H1 (cell line): ENCODE measurements around the gene CCNY. TPM values are rescaled to one million over a fixed set of nuclear protein-coding genes. Genes with fewer than 3 reads are reported as not detected.

Experiments used
- CTCF ChIA-PET: fragments of 300-600 bp; sonication (Branson Sonifier 250); formaldehyde crosslinking; loops from one replicate; lab custom pipeline; 2021; ENCODE audit not compliant: partially characterized antibody; lab: Charles Lee
- POLR2A ChIA-PET: fragments of 300-600 bp; sonication (Branson Sonifier 250); formaldehyde crosslinking; loops from one replicate; lab custom pipeline; 2021; ENCODE audit warnings: inconsistent platforms; ENCODE audit not compliant: partially characterized antibody; lab: Charles Lee
- DNase-seq, 2 experiments: peaks; one replicate each; pipeline versions ENCODE4 v3.0.0 to v3.0.0-alpha.2; 2010 to 2022; ENCODE audit warnings: low spot score in 2 of 2, low read depth in 1 of 2, mixed read lengths in 1 of 2
- FAIRE-seq: peaks from 2 replicates; lab custom pipeline; 2011; peaks lifted over from hg19 to GRCh38; lab: Jason Lieb, UNC
- H2AFZ ChIP-seq: 2 replicates; pipeline ENCODE4 v1.8.1; 2012; ENCODE audit warnings: low read length, inconsistent platforms
- H2AK5ac ChIP-seq: 2 replicates; pipeline ENCODE4 v1.6.1; 2013; ENCODE audit warnings: low read depth, low read length
- H2BK120ac ChIP-seq: replicated peaks from 2 replicates; pipeline ENCODE3; 2013; ENCODE audit warnings: low read depth, low read length, inconsistent platforms
- H2BK12ac ChIP-seq: 2 replicates; pipeline ENCODE4 v1.6.1; 2013; ENCODE audit warnings: low read depth, low read length
- H2BK15ac ChIP-seq: 2 replicates; pipeline ENCODE4 v1.6.1; 2013; ENCODE audit warnings: low read length
- H2BK20ac ChIP-seq: 2 replicates; pipeline ENCODE4 v1.6.1; 2013; ENCODE audit warnings: low read length
- H2BK5ac ChIP-seq: 2 replicates; pipeline ENCODE4 v1.6.1; 2013; ENCODE audit warnings: low read depth, low read length
- H3K14ac ChIP-seq: 2 replicates; pipeline ENCODE4 v1.6.1; 2013; ENCODE audit warnings: inconsistent platforms; ENCODE audit not compliant: insufficient read length
- H3K18ac ChIP-seq: 2 replicates; pipeline ENCODE4 v1.6.1; 2013; ENCODE audit warnings: low read length; ENCODE audit errors: extremely low read depth
- H3K23ac ChIP-seq: 2 replicates; pipeline ENCODE4 v1.6.1; 2013; ENCODE audit warnings: inconsistent platforms; ENCODE audit not compliant: insufficient read length
- H3K23me2 ChIP-seq: 2 replicates; pipeline ENCODE4 v1.6.1; 2013; ENCODE audit warnings: low read depth, low read length
- H3K27ac ChIP-seq: 2 replicates; pipeline ENCODE4 v1.6.1; 2011; ENCODE audit warnings: low read depth, low read length, inconsistent platforms
- H3K27me3 ChIP-seq, 4 experiments: replicated peaks in 1 of 4; 1 replicate in 1 of 4; 2 replicates in 3 of 4; pipeline versions ENCODE4 v1.6.1 to v1.8.1; 2011 to 2013; ENCODE audit warnings: low read length in 3 of 4, mild to moderate bottlenecking in 3 of 4, inconsistent platforms in 2 of 4, mixed read lengths in 2 of 4, moderate library complexity in 1 of 4; ENCODE audit not compliant: control insufficient read depth in 3 of 4, insufficient read depth in 3 of 4; ENCODE audit errors: extremely low read depth in 1 of 4
- H3K36me3 ChIP-seq, 4 experiments: 2 replicates each; pipeline versions ENCODE4 v1.6.1 to v1.8.1; 2011 to 2013; ENCODE audit warnings: mild to moderate bottlenecking in 4 of 4, low read length in 3 of 4, moderate library complexity in 2 of 4, control low read depth in 1 of 4, inconsistent platforms in 1 of 4; ENCODE audit not compliant: insufficient read depth in 4 of 4, control insufficient read depth in 2 of 4
- H3K4ac ChIP-seq: replicated peaks from 2 replicates; pipeline ENCODE3; 2013; ENCODE audit warnings: low read length, low read depth, mixed read lengths, inconsistent platforms; ENCODE audit not compliant: insufficient read length
- H3K4me1 ChIP-seq, 4 experiments: replicated peaks in 1 of 4; 1 replicate in 1 of 4; 2 replicates in 3 of 4; pipeline versions ENCODE4 v1.6.1 to v1.8.1; 2011 to 2013; ENCODE audit warnings: low read length in 3 of 4, inconsistent platforms in 2 of 4, mixed read lengths in 1 of 4; ENCODE audit not compliant: insufficient read depth in 4 of 4, control insufficient read depth in 3 of 4
- H3K4me2 ChIP-seq, 2 experiments: 2 replicates each; pipeline versions ENCODE4 v1.6.1 to v1.8.1; 2011 to 2013; ENCODE audit warnings: low read depth in 2 of 2, low read length in 2 of 2, control low read depth in 1 of 2, inconsistent platforms in 1 of 2, mild to moderate bottlenecking in 1 of 2; ENCODE audit not compliant: insufficient read depth in 1 of 2
- H3K4me3 ChIP-seq, 4 experiments: fragments of 200-600, 300-600 bp in 1 of 4; sonication (generic), shearing (Covaris generic), sonication (Bioruptor Twin) in 1 of 4; 2 replicates each; pipeline versions ENCODE4 v1.5.1 to v1.8.1; 2011 to 2016; ENCODE audit warnings: low read length in 4 of 4, low read depth in 3 of 4, control low read depth in 2 of 4, inconsistent platforms in 2 of 4, mild to moderate bottlenecking in 2 of 4, mixed read lengths in 1 of 4, moderate library complexity in 1 of 4; ENCODE audit not compliant: insufficient read depth in 2 of 4; ENCODE audit errors: extremely low read depth in 1 of 4
- H3K56ac ChIP-seq: replicated peaks from 2 replicates; pipeline ENCODE3; 2013; ENCODE audit warnings: low read depth, mild to moderate bottlenecking, mixed read lengths, low read length, inconsistent platforms; ENCODE audit not compliant: insufficient read length
- H3K79me1 ChIP-seq: 2 replicates; pipeline ENCODE4 v1.6.1; 2013; ENCODE audit warnings: low read depth, low read length, control low read depth
- H3K79me2 ChIP-seq, 2 experiments: 2 replicates each; pipeline versions ENCODE4 v1.6.1 to v1.8.1; 2012 to 2013; ENCODE audit warnings: low read length in 2 of 2, mild to moderate bottlenecking in 2 of 2, inconsistent platforms in 1 of 2; ENCODE audit not compliant: insufficient read depth in 2 of 2, control insufficient read depth in 1 of 2
- H3K9ac ChIP-seq, 4 experiments: replicated peaks in 1 of 4; 1 replicate in 1 of 4; 2 replicates in 3 of 4; pipeline versions ENCODE4 v1.6.1 to v1.8.1; 2011 to 2013; ENCODE audit warnings: low read depth in 3 of 4, low read length in 3 of 4, control low read depth in 2 of 4, mild to moderate bottlenecking in 2 of 4, moderate library complexity in 2 of 4, inconsistent platforms in 1 of 4; ENCODE audit errors: extremely low read depth in 1 of 4
- H3K9me3 ChIP-seq, 2 experiments: 2 replicates each; pipeline versions ENCODE4 v1.6.1 to v1.8.1; 2012 to 2013; ENCODE audit warnings: mild to moderate bottlenecking in 2 of 2, moderate library complexity in 2 of 2, control low read depth in 1 of 2, inconsistent platforms in 1 of 2, low read depth in 1 of 2, low read length in 1 of 2, mixed read lengths in 1 of 2; ENCODE audit not compliant: insufficient read depth in 2 of 2
- H4K20me1 ChIP-seq, 2 experiments: replicated peaks in 1 of 2; 2 replicates each; pipeline versions ENCODE3 to v1.8.1; 2011 to 2013; ENCODE audit warnings: inconsistent platforms in 2 of 2, low read length in 2 of 2, mild to moderate bottlenecking in 1 of 2; ENCODE audit not compliant: insufficient read depth in 2 of 2, control insufficient read depth in 1 of 2
- H4K5ac ChIP-seq: 2 replicates; pipeline ENCODE4 v1.6.1; 2013; ENCODE audit warnings: low read length, low read depth, mixed read lengths, inconsistent platforms; ENCODE audit not compliant: insufficient read length
- H4K8ac ChIP-seq: 2 replicates; pipeline ENCODE4 v1.8.0; 2013; ENCODE audit warnings: mild to moderate bottlenecking, moderate library complexity, low read length, inconsistent platforms; ENCODE audit not compliant: insufficient read depth; ENCODE audit errors: extremely low read depth
- H4K91ac ChIP-seq: replicated peaks from 2 replicates; pipeline ENCODE3; 2013; ENCODE audit warnings: low read length, mixed read lengths, inconsistent platforms; ENCODE audit not compliant: insufficient read length
- ASH2L ChIP-seq: fragments of 200-600, 300-600 bp; sonication (generic); IDR thresholded peaks from one replicate; pipeline ENCODE4 v1.7.1; 2017; ENCODE audit warnings: low read length
- BACH1 ChIP-seq: IDR thresholded peaks from 2 replicates; pipeline ENCODE4 v1.6.1; 2012; ENCODE audit warnings: low read length, improper control_type of control experiment
- BCL11A ChIP-seq, 2 experiments: IDR thresholded peaks; one replicate each; pipeline ENCODE4 v1.6.1; 2011; ENCODE audit warnings: low read depth in 2 of 2, low read length in 2 of 2, mild to moderate bottlenecking in 2 of 2
- BRCA1 ChIP-seq: IDR thresholded peaks from 2 replicates; pipeline ENCODE4 v1.6.1; 2012; ENCODE audit warnings: low read depth, low read length, improper control_type of control experiment
- CBX8 ChIP-seq: fragments of 300-800, 300-1000 bp; sonication (generic); IDR thresholded peaks from 2 replicates; pipeline ENCODE4 v1.7.1; 2016; ENCODE audit warnings: low read depth, low read length, borderline replicate concordance
- EP300 ChIP-seq, 2 experiments: IDR thresholded peaks; 1 replicate in 1 of 2; 2 replicates in 1 of 2; pipeline ENCODE4 v1.6.1; 2011 to 2012; ENCODE audit warnings: low read depth in 2 of 2, low read length in 2 of 2, mild to moderate bottlenecking in 2 of 2, borderline replicate concordance in 1 of 2, inconsistent platforms in 1 of 2, moderate library complexity in 1 of 2
- FOSL1 ChIP-seq: IDR thresholded peaks from 2 replicates; pipeline ENCODE4 v1.6.1; 2011; ENCODE audit warnings: mild to moderate bottlenecking, low read depth, low read length, moderate library complexity; ENCODE audit not compliant: insufficient read depth
- JUND ChIP-seq: IDR thresholded peaks from 2 replicates; pipeline ENCODE4 v1.6.1; 2011; ENCODE audit warnings: mild to moderate bottlenecking, improper control_type of control experiment, low read length
- KDM4A ChIP-seq: IDR thresholded peaks from one replicate; pipeline ENCODE4 v1.7.1; 2012; ENCODE audit warnings: low read depth, mild to moderate bottlenecking, moderate library complexity, low read length, inconsistent platforms; ENCODE audit not compliant: severe bottlenecking
- MAFK ChIP-seq: IDR thresholded peaks from 2 replicates; pipeline ENCODE4 v1.6.1; 2012; ENCODE audit warnings: low read depth, mild to moderate bottlenecking, improper control_type of control experiment, low read length
- POLR2AphosphoS5 ChIP-seq: IDR thresholded peaks from 2 replicates; pipeline ENCODE4 v1.6.1; 2011; ENCODE audit warnings: low read depth, low read length
- TAF1 ChIP-seq: IDR thresholded peaks from 2 replicates; pipeline ENCODE4 v1.6.1; 2011; ENCODE audit warnings: mild to moderate bottlenecking, low read depth, low read length
- TBP ChIP-seq: IDR thresholded peaks from 2 replicates; pipeline ENCODE4 v1.6.1; 2011; ENCODE audit warnings: low read depth, low read length, improper control_type of control experiment
- TCF12 ChIP-seq: IDR thresholded peaks from 2 replicates; pipeline ENCODE4 v1.6.1; 2011; ENCODE audit warnings: low read depth, mild to moderate bottlenecking, low read length
- YY1 ChIP-seq: IDR thresholded peaks from 2 replicates; pipeline ENCODE4 v1.6.1; 2011; ENCODE audit warnings: low read depth, mild to moderate bottlenecking, low read length
- WGBS, 2 experiments: shearing (Covaris generic) in 1 of 2; methylation state at CpG; one replicate each; pipeline versions ENCODE4 v1.1.6 to v1.1.7; 2013 to 2015; ENCODE audit warnings: low lambda C conversion rate in 2 of 2, mixed read lengths in 2 of 2, inconsistent platforms in 1 of 2, low coverage in 1 of 2, missing lambda C conversion rate in 1 of 2; ENCODE audit not compliant: insufficient replicate concordance in 2 of 2, insufficient coverage in 1 of 2, insufficient read length in 1 of 2; ENCODE audit errors: extremely low coverage in 1 of 2, missing lambda C conversion rate in 1 of 2; 5-methylcytosine and 5-hydroxymethylcytosine counted together
- polyA plus RNA-seq, 7 experiments: library from polyadenylated mRNA; depleted of rRNA in 3 of 7; stranded (reverse) in 5 of 7; unstranded in 2 of 7; fragments of >200 nt in 5 of 7; fragments of 200-250 nt in 2 of 7; gene quantifications; 1 replicate in 5 of 7; 2 replicates in 1 of 7; 4 replicates in 1 of 7; pipeline versions ENCODE4 v1.2.1 to v1.2.3, GENCODE V29; 2011 to 2013; ENCODE audit warnings: missing spikeins in 2 of 7, mixed read lengths in 2 of 7
- total RNA-seq: library from RNA; stranded (reverse); fragmentation: NEBNext Ultra II Directional; extraction: Animal tissue kit (Norgen Biotek cat#: 25700); gene quantifications from 2 replicates; pipeline ENCODE4 v1.2.1, GENCODE V29; 2021

Gene CCNY
- total and polyA plus RNA-seq, 2 of the 8 experiments (the other 6 are each of a cell fraction or from before 2014, with no cell fraction given), result 25.3 to 68.2 TPM

GRCh38 chr10:35349389-35349915 lies 13.1 kb downstream of the CCNY start:
- POLR2A ChIA-PET, result interaction anchor here (0.8 kb wide), 1 partner anchor 695 kb away, joined by 3 read pairs; no protein-coding TSS in a partner anchor
- CTCF ChIA-PET, result interaction anchor here (0.7 to 1.3 kb wide), 4 partner anchors 10 to 135 kb away, joined by 3 to 6 read pairs (median 3); no protein-coding TSS in a partner anchor
- WGBS, 2 experiments, result 100% methylated on average over 2 of the region's 2 CpGs; no CpG with 5 or more reads in 1 of the 2 experiments
- TF ChIP-seq BACH1 (no peak), BCL11A (IDR thresholded peaks at IDR 0.05; ENCODE audit: low read depth in 2 of 2, low read length in 2 of 2) (no peak), MAFK (no peak), BRCA1 (no peak), TAF1 (no peak), JUND (no peak), YY1 (no peak), TBP (no peak), EP300 (IDR thresholded peaks at IDR 0.05; ENCODE audit: borderline replicate concordance in 1 of 2, low read depth in 2 of 2, low read length in 2 of 2) (no peak), CBX8 (no peak), TCF12 (no peak), POLR2AphosphoS5 (no peak), FOSL1 (no peak), ASH2L (no peak), KDM4A (no peak)

More at GRCh38 chr10:35349389-35349915, 13.1 kb downstream of the CCNY start:
- FAIRE-seq, result no peak
- Histone ChIP-seq H4K8ac (no peak overlapping the region), H3K23me2 (no peaks in the 10 kb centered on the region), H3K18ac (no peak overlapping the region), H2BK12ac (no peak overlapping the region), H3K14ac (no peak overlapping the region), H2BK15ac (no peak overlapping the region), H3K27me3 (no peaks in the 10 kb centered on the region), H2BK20ac (no peak overlapping the region), H3K4me1 (peaks cover 0 to 7% (median 2%) of the 10 kb centered on the region in 4 experiments; a peak in 1 of 7 replicates), H3K23ac (no peak overlapping the region), H3K4me3 (no peak overlapping the region), H4K91ac (no peak overlapping the region), H3K79me1 (peaks cover 7% of the 10 kb centered on the region), H3K4ac (no peak overlapping the region), H4K20me1 (peaks cover 2 to 14% of the 10 kb centered on the region in 2 experiments), H3K9ac (no peak overlapping the region), H2AFZ (no peak overlapping the region), H3K9me3 (no peaks in the 10 kb centered on the region), H3K56ac (no peak overlapping the region), H3K79me2 (peaks cover 8 to 97% of the 10 kb centered on the region in 2 experiments), H2BK120ac (no peak overlapping the region), H4K5ac (no peak overlapping the region), H3K4me2 (no peak overlapping the region), H2AK5ac (no peak overlapping the region), H2BK5ac (no peak overlapping the region), H3K27ac (no peak overlapping the region), H3K36me3 (no peaks in the 10 kb centered on the region)
- DNase-seq, result no peak
